DMS114 treated with DMSO at 0.1 percent for 48 hours (cell line): Measurements from ENCODE around the gene CAVIN1.
"Not testable (repeated sequence)": the region's sequence is repeated elsewhere in the genome, so short reads cannot be mapped to it uniquely, and the experiment has no call there.

Source experiments
- DNase-seq: peaks from one replicate; lab custom pipeline; 2025; ENCODE audit not compliant: unreplicated experiment; lab: John Stamatoyannopoulos, UW

The CAVIN1 gene

GRCh38 chr17:42422958-42423712 lies at the start of gene CAVIN1:
TSS of gene CAVIN1 (minus strand) at chr17:42423256. CDS start at chr17:42423097, 159 bp downstream.
- peak; percentile 79 for DNase-seq

GRCh38 chr17:42467889-42468288 lies 44.8 kb upstream of the CAVIN1 start:
- no peak for DNase-seq

GRCh38 chr17:42463976-42464400 lies 40.9 kb upstream of the CAVIN1 start:
- DNase-seq, result no peak

- no peak for DNase-seq
Measured at GRCh38 chr17:42460371-42460770, 37.3 kb upstream of the CAVIN1 start.

- DNase-seq, result no peak
Measured at GRCh38 chr17:42459801-42460281, 36.8 kb upstream of the CAVIN1 start.

- DNase-seq, result no peak
Measured at GRCh38 chr17:42459256-42459800, 36.3 kb upstream of the CAVIN1 start.

GRCh38 chr17:42458497-42459255 lies 35.6 kb upstream of the CAVIN1 start, which contains the start of gene ATP6V0A1:
TSS of gene ATP6V0A1 (plus strand) at chr17:42458878. CDS start at chr17:42460895, 2,017 bp downstream.
- DNase-seq, result peak; percentile 76

GRCh38 chr17:42457107-42457792 lies 34.2 kb upstream of the CAVIN1 start:
- no peak for DNase-seq

GRCh38 chr17:42456223-42457106 lies 33.4 kb upstream of the CAVIN1 start:
- no peak for DNase-seq

- not testable (repeated sequence) for DNase-seq
Measured at GRCh38 chr17:42454987-42455386, 31.9 kb upstream of the CAVIN1 start.

- no peak for DNase-seq
Measured at GRCh38 chr17:42453439-42453838, 30.4 kb upstream of the CAVIN1 start.

- not testable (repeated sequence) for DNase-seq
Measured at GRCh38 chr17:42451270-42451669, 28.2 kb upstream of the CAVIN1 start.

- DNase-seq, result not testable (repeated sequence)
Measured at GRCh38 chr17:42449838-42450237, 26.8 kb upstream of the CAVIN1 start.

- not testable (repeated sequence) for DNase-seq
Measured at GRCh38 chr17:42449176-42449575, 26.1 kb upstream of the CAVIN1 start.

GRCh38 chr17:42442196-42442565 lies 19.1 kb upstream of the CAVIN1 start:
- DNase-seq, result no peak

GRCh38 chr17:42441371-42442195 lies 18.5 kb upstream of the CAVIN1 start:
- DNase-seq, result no peak

- no peak for DNase-seq
Measured at GRCh38 chr17:42438600-42439567, 15.8 kb upstream of the CAVIN1 start.

- no peak for DNase-seq
Measured at GRCh38 chr17:42436391-42436790, 13.3 kb upstream of the CAVIN1 start.
